Measurements from ENCODE around the gene IAH1.

Gene IAH1

GRCh38 chr2:9517118-9517782 is 42.9 kb downstream of the IAH1 start:
- peaks cover 0 to 3% of the 10 kb centered on the region in 2 experiments for H3K4me1 ChIP-seq (ENCODE audit: control insufficient read depth in 1 of 2, insufficient read depth in 2 of 2, low read length in 2 of 2)
- peaks cover 2% of the 10 kb centered on the region for H3K79me1 ChIP-seq (ENCODE audit: low read length)
- H3K9me3 ChIP-seq (ENCODE audit: insufficient read depth, low read depth, low read length) = no peaks in the 10 kb centered on the region
- no peaks in the 10 kb centered on the region for H3K27me3 ChIP-seq (ENCODE audit: insufficient read depth, low read length)
- no peak overlapping the region for H3K9ac ChIP-seq (ENCODE audit: low read length)
- no peak overlapping the region for H3K27ac ChIP-seq (ENCODE audit: low read depth, low read length)
- H3K79me2 ChIP-seq (ENCODE audit: control insufficient read depth, insufficient read depth, low read length, poor library complexity) = no peaks in the 10 kb centered on the region
- no peak overlapping the region for H4K91ac ChIP-seq (ENCODE audit: low read depth, low read length)
- no peak overlapping the region for H3K23ac ChIP-seq (ENCODE audit: low read length)
- no peak overlapping the region for H2BK120ac ChIP-seq (ENCODE audit: insufficient read depth, low read length, poor library complexity)
- no peak overlapping the region for H3K4ac ChIP-seq (ENCODE audit: low read depth, low read length)
- no peak for DNase-seq
- H3K18ac ChIP-seq (ENCODE audit: low read length) = no peak overlapping the region
- H2BK5ac ChIP-seq (ENCODE audit: low read depth, low read length, poor library complexity) = no peak overlapping the region
- H3K36me3 ChIP-seq (ENCODE audit: control insufficient read depth in 1 of 2, insufficient read depth in 2 of 2, low read length in 2 of 2) = peaks cover 12 to 34% of the 10 kb centered on the region in 2 experiments
- no peak overlapping the region for H3K14ac ChIP-seq (ENCODE audit: low read length)
- H2BK12ac ChIP-seq (ENCODE audit: low read length) = no peak overlapping the region
- no peak overlapping the region for H3K4me2 ChIP-seq (ENCODE audit: low read length)
- no peak overlapping the region for H4K8ac ChIP-seq (ENCODE audit: low read depth, low read length)
- WGBS (ENCODE audit: extremely low coverage, insufficient coverage, insufficient read length) = no CpG with 5 or more reads among the region's 2 CpGs
- H2AK5ac ChIP-seq (ENCODE audit: low read length) = no peak overlapping the region
- no peak overlapping the region for H2AFZ ChIP-seq (ENCODE audit: insufficient read depth, low read length, poor library complexity)
- no peak overlapping the region for H3K4me3 ChIP-seq (ENCODE audit: low read depth, low read length)
- no peak overlapping the region for H4K12ac ChIP-seq (ENCODE audit: low read depth, low read length)

DNA sequence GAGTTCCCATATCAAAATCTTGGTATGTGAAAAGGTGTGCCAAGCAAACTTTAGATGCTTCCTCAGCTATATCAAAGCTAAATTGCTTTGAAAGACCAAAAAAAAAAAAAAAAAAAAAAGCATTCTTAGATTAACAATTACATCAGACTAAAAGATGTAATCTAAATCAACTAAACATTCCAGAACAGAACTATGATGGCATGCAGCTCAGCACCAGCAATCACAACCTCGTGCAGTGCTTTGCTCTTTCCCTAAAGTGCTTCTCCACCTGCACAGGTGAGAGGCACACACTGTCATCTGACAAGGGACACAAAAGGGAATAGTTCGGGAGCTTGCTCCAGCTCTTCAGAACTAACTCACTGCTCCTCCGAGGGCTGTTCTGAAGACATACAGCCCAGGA is 43.8 kb downstream of the IAH1 start:
- H3K79me2 ChIP-seq (ENCODE audit: control insufficient read depth, insufficient read depth, low read length, poor library complexity) = no peaks in the 10 kb centered on the region
- no peaks in the 10 kb centered on the region for H3K27me3 ChIP-seq (ENCODE audit: insufficient read depth, low read length)
- peaks cover 2% of the 10 kb centered on the region for H3K79me1 ChIP-seq (ENCODE audit: low read length)
- no peak overlapping the region for H3K4me2 ChIP-seq (ENCODE audit: low read length)
- H3K9me3 ChIP-seq (ENCODE audit: insufficient read depth, low read depth, low read length) = no peaks in the 10 kb centered on the region
- H4K12ac ChIP-seq (ENCODE audit: low read depth, low read length) = no peak overlapping the region
- no peak overlapping the region for H3K4me3 ChIP-seq (ENCODE audit: low read depth, low read length)
- H2AFZ ChIP-seq (ENCODE audit: insufficient read depth, low read length, poor library complexity) = no peak overlapping the region
- H3K36me3 ChIP-seq (ENCODE audit: control insufficient read depth in 1 of 2, insufficient read depth in 2 of 2, low read length in 2 of 2) = peaks cover 10 to 27% of the 10 kb centered on the region in 2 experiments
- H4K91ac ChIP-seq (ENCODE audit: low read depth, low read length) = no peak overlapping the region
- H3K4me1 ChIP-seq (ENCODE audit: control insufficient read depth in 1 of 2, insufficient read depth in 2 of 2, low read length in 2 of 2) = peaks cover 0 to 3% of the 10 kb centered on the region in 2 experiments
- H2BK5ac ChIP-seq (ENCODE audit: low read depth, low read length, poor library complexity) = no peak overlapping the region
- H3K9ac ChIP-seq (ENCODE audit: low read length) = no peak overlapping the region
- no peak overlapping the region for H2BK120ac ChIP-seq (ENCODE audit: insufficient read depth, low read length, poor library complexity)
- no peak overlapping the region for H2AK5ac ChIP-seq (ENCODE audit: low read length)
- no peak overlapping the region for H3K14ac ChIP-seq (ENCODE audit: low read length)
- H3K23ac ChIP-seq (ENCODE audit: low read length) = no peak overlapping the region
- H2BK12ac ChIP-seq (ENCODE audit: low read length) = no peak overlapping the region
- H4K8ac ChIP-seq (ENCODE audit: low read depth, low read length) = no peak overlapping the region
- no peak overlapping the region for H3K27ac ChIP-seq (ENCODE audit: low read depth, low read length)
- WGBS (ENCODE audit: extremely low coverage, insufficient coverage, insufficient read length) = no CpG with 5 or more reads among the region's 3 CpGs
- peak; percentile 48 to 67 for DNase-seq
- H3K4ac ChIP-seq (ENCODE audit: low read depth, low read length) = no peak overlapping the region
- H3K18ac ChIP-seq (ENCODE audit: low read length) = no peak overlapping the region

DNA sequence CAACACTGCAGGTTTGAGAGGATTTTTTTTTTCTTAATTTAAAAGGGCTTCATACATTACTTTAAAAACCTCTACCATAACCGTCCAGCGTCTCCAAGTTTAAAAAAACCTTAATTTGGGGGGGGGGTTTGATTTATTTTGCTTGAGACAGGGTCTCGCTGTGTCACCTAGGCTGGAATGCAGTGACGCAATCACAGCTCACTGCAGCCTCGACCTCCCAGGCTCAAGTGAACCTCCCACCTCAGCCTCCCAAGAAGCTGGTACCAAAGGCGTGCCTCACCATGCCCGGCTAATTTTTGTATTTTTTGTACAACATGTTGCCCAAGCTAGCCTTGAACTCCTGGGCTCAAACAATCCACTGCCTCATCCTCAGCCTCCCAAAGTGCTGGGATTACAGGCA is 44.4 kb downstream of the IAH1 start:
- Histone ChIP-seq H2BK12ac (ENCODE audit: low read length) (no peak overlapping the region), H3K79me2 (ENCODE audit: control insufficient read depth, insufficient read depth, low read length, poor library complexity) (no peaks in the 10 kb centered on the region), H3K4ac (ENCODE audit: low read depth, low read length) (no peak overlapping the region), H4K8ac (ENCODE audit: low read depth, low read length) (no peak overlapping the region), H4K91ac (ENCODE audit: low read depth, low read length) (no peak overlapping the region), H3K27me3 (ENCODE audit: insufficient read depth, low read length) (no peaks in the 10 kb centered on the region), H3K27ac (ENCODE audit: low read depth, low read length) (no peak overlapping the region), H2AFZ (ENCODE audit: insufficient read depth, low read length, poor library complexity) (no peak overlapping the region), H2BK120ac (ENCODE audit: insufficient read depth, low read length, poor library complexity) (no peak overlapping the region), H3K9ac (ENCODE audit: low read length) (no peak overlapping the region), H2BK5ac (ENCODE audit: low read depth, low read length, poor library complexity) (no peak overlapping the region), H3K18ac (ENCODE audit: low read length) (no peak overlapping the region), H3K4me1 (ENCODE audit: control insufficient read depth in 1 of 2, insufficient read depth in 2 of 2, low read length in 2 of 2) (peaks cover 0 to 3% of the 10 kb centered on the region in 2 experiments), H3K23ac (ENCODE audit: low read length) (no peak overlapping the region), H2AK5ac (ENCODE audit: low read length) (no peak overlapping the region), H3K4me2 (ENCODE audit: low read length) (no peak overlapping the region), H4K12ac (ENCODE audit: low read depth, low read length) (no peak overlapping the region), H3K14ac (ENCODE audit: low read length) (no peak overlapping the region), H3K4me3 (ENCODE audit: low read depth, low read length) (no peak overlapping the region), H3K36me3 (ENCODE audit: control insufficient read depth in 1 of 2, insufficient read depth in 2 of 2, low read length in 2 of 2) (peaks cover 7 to 23% of the 10 kb centered on the region in 2 experiments), H3K79me1 (ENCODE audit: low read length) (peaks cover 2% of the 10 kb centered on the region), H3K9me3 (ENCODE audit: insufficient read depth, low read depth, low read length) (no peaks in the 10 kb centered on the region)
- no peak for DNase-seq
- WGBS (ENCODE audit: extremely low coverage, insufficient coverage, insufficient read length) = no CpG with 5 or more reads among the region's 7 CpGs

- Histone ChIP-seq H2BK5ac (ENCODE audit: low read depth, low read length, poor library complexity) (no peak overlapping the region), H3K9me3 (ENCODE audit: insufficient read depth, low read depth, low read length) (no peaks in the 10 kb centered on the region), H2AK5ac (ENCODE audit: low read length) (no peak overlapping the region), H3K9ac (ENCODE audit: low read length) (no peak overlapping the region), H3K4me3 (ENCODE audit: low read depth, low read length) (no peak overlapping the region), H4K91ac (ENCODE audit: low read depth, low read length) (no peak overlapping the region), H2BK12ac (ENCODE audit: low read length) (no peak overlapping the region), H3K4ac (ENCODE audit: low read depth, low read length) (no peak overlapping the region), H3K4me2 (ENCODE audit: low read length) (no peak overlapping the region), H3K23ac (ENCODE audit: low read length) (no peak overlapping the region), H3K4me1 (ENCODE audit: control insufficient read depth in 1 of 2, insufficient read depth in 2 of 2, low read length in 2 of 2) (peaks cover 0 to 3% of the 10 kb centered on the region in 2 experiments), H3K27me3 (ENCODE audit: insufficient read depth, low read length) (no peaks in the 10 kb centered on the region), H3K27ac (ENCODE audit: low read depth, low read length) (no peak overlapping the region), H4K8ac (ENCODE audit: low read depth, low read length) (no peak overlapping the region), H3K79me2 (ENCODE audit: control insufficient read depth, insufficient read depth, low read length, poor library complexity) (no peaks in the 10 kb centered on the region), H2AFZ (ENCODE audit: insufficient read depth, low read length, poor library complexity) (no peak overlapping the region), H2BK120ac (ENCODE audit: insufficient read depth, low read length, poor library complexity) (no peak overlapping the region), H4K12ac (ENCODE audit: low read depth, low read length) (no peak overlapping the region), H3K14ac (ENCODE audit: low read length) (no peak overlapping the region), H3K18ac (ENCODE audit: low read length) (no peak overlapping the region), H3K36me3 (ENCODE audit: control insufficient read depth in 1 of 2, insufficient read depth in 2 of 2, low read length in 2 of 2) (peaks cover 8 to 26% of the 10 kb centered on the region in 2 experiments), H3K79me1 (ENCODE audit: low read length) (peaks cover 2% of the 10 kb centered on the region)
- DNase-seq = no peak
- WGBS (ENCODE audit: extremely low coverage, insufficient coverage, insufficient read length) = no CpG with 5 or more reads among the region's 2 CpGs
Observed at GRCh38 chr2:9519250-9519649, 44.9 kb downstream of the IAH1 start.
